Measurements from ENCODE around the gene TMEM61.

The TMEM61 gene

GRCh38 chr1:54985556-54985955 is 5.1 kb downstream of the TMEM61 start:
- no peak for DNase-seq (ENCODE audit: low spot score)

GRCh38 chr1:54986025-54986424 is 5.6 kb downstream of the TMEM61 start:
- DNase-seq (ENCODE audit: low spot score): no peak

- DNase-seq (ENCODE audit: low spot score): no peak
These were observed 6.1 kb downstream of the TMEM61 start for GRCh38 chr1:54986533-54986932.

GRCh38 chr1:54987427-54987826 is 7.0 kb downstream of the TMEM61 start:
- DNase-seq (ENCODE audit: low spot score): no peak

- DNase-seq (ENCODE audit: low spot score): no peak
These were observed 7.7 kb downstream of the TMEM61 start for GRCh38 chr1:54987919-54988705.

GRCh38 chr1:54988975-54989374 is 8.5 kb downstream of the TMEM61 start:
- DNase-seq (ENCODE audit: low spot score): no peak

GRCh38 chr1:54989473-54989872 is 9.0 kb downstream of the TMEM61 start:
- DNase-seq (ENCODE audit: low spot score): no peak

GRCh38 chr1:54989968-54990810 is 9.8 kb downstream of the TMEM61 start:
- DNase-seq (ENCODE audit: low spot score): no peak

- DNase-seq (ENCODE audit: low spot score): no peak
These were observed 10.5 kb downstream of the TMEM61 start for GRCh38 chr1:54990916-54991315.

- DNase-seq (ENCODE audit: low spot score): no peak
These were observed 11.5 kb downstream of the TMEM61 start for GRCh38 chr1:54991939-54992338.

- DNase-seq (ENCODE audit: low spot score): no peak
These were observed 12.7 kb downstream of the TMEM61 start for GRCh38 chr1:54993140-54993539.

- DNase-seq (ENCODE audit: low spot score): no peak
These were observed 14.0 kb downstream of the TMEM61 start for GRCh38 chr1:54994355-54994990.

- DNase-seq (ENCODE audit: low spot score): no peak
These were observed 14.8 kb downstream of the TMEM61 start for GRCh38 chr1:54995013-54995760.

- peak; percentile 44 for DNase-seq (ENCODE audit: low spot score)
These were observed 15.4 kb downstream of the TMEM61 start for GRCh38 chr1:54995835-54996234.

- peak; percentile 82 for DNase-seq (ENCODE audit: low spot score)
These were observed 16.0 kb downstream of the TMEM61 start for GRCh38 chr1:54996359-54996868.

- no peak for DNase-seq (ENCODE audit: low spot score)
These were observed 16.7 kb downstream of the TMEM61 start for GRCh38 chr1:54996869-54997710.

- no peak for DNase-seq (ENCODE audit: low spot score)
These were observed 17.2 kb downstream of the TMEM61 start for GRCh38 chr1:54997711-54997986.

- no peak for DNase-seq (ENCODE audit: low spot score)
These were observed 17.7 kb downstream of the TMEM61 start for GRCh38 chr1:54998100-54998499.

GRCh38 chr1:54998677-54999076 is 18.2 kb downstream of the TMEM61 start, which contains the start of gene BSND:
Gene BSND (plus strand): TSS chr1:54998933. CDS start chr1:54999187, 254 bp downstream.
- DNase-seq (ENCODE audit: low spot score): no peak

GRCh38 chr1:55000110-55001085 is 20.0 kb downstream of the TMEM61 start:
- DNase-seq (ENCODE audit: low spot score): no peak

All from CD4-positive, alpha-beta T cell treated with Interleukin-2 at 100 ng/mL for 4 hours (primary cell).